ENCODE results near the gene PPP1R37. TPM values are rescaled to one million over a fixed set of nuclear protein-coding genes. Genes with fewer than 3 reads are reported as not detected.

The PPP1R37 gene
- total and polyA plus RNA-seq, 2 experiments from 2014 or later, result 14.0 to 30.8 TPM

DNA sequence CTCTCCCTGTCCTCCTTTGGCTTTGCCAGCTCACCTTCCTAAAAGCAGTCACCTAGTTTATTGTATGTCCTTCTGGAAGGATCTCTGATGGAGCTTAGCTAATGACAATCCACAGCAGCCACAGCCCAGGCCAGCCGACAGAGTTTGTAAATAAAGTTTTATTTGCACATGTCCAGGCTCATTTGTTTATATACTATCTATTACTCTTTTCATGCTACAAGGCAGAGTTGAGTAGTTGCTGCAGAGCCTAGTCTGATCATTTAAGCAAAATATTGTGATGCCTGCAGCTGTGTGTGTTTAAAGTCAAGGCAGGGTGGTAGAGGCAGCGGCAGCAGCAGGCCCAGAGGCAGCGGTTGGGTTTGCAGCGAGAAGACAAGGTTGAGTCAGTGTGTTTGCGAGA is 35.2 kb downstream of the PPP1R37 start:
- DNase-seq (ENCODE audit: low spot score), result no peak
- 89% methylated on average over 5 of the region's 5 CpGs for WGBS (ENCODE audit: low lambda C conversion rate, missing lambda C conversion rate)
- peaks cover 90% of the 10 kb centered on the region for H3K79me2 ChIP-seq
- no peaks in the 10 kb centered on the region for H3K9me2 ChIP-seq (replicated peaks; ENCODE audit: insufficient read depth)
- TF ChIP-seq, protein P1, sequence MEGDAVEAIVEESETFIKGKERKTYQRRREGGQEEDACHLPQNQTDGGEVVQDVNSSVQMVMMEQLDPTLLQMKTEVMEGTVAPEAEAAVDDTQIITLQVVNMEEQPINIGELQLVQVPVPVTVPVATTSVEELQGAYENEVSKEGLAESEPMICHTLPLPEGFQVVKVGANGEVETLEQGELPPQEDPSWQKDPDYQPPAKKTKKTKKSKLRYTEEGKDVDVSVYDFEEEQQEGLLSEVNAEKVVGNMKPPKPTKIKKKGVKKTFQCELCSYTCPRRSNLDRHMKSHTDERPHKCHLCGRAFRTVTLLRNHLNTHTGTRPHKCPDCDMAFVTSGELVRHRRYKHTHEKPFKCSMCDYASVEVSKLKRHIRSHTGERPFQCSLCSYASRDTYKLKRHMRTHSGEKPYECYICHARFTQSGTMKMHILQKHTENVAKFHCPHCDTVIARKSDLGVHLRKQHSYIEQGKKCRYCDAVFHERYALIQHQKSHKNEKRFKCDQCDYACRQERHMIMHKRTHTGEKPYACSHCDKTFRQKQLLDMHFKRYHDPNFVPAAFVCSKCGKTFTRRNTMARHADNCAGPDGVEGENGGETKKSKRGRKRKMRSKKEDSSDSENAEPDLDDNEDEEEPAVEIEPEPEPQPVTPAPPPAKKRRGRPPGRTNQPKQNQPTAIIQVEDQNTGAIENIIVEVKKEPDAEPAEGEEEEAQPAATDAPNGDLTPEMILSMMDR (IDR thresholded peaks at IDR 0.05; ENCODE audit: poor library complexity), result no peak
- no peak for TF ChIP-seq EZH2 (IDR thresholded peaks at IDR 0.05; ENCODE audit: borderline replicate concordance)
- no peak for TF ChIP-seq EZH2phosphoT487 (IDR thresholded peaks at IDR 0.05; ENCODE audit: low read depth, severe bottlenecking, unreplicated experiment)
- H3K27ac ChIP-seq, result no peak overlapping the region
- H3K4me3 ChIP-seq, result no peak overlapping the region
- peaks cover 64% of the 10 kb centered on the region for H4K20me1 ChIP-seq (ENCODE audit: insufficient read depth, poor library complexity, severe bottlenecking)
- peaks cover 2% of the 10 kb centered on the region for H3K4me1 ChIP-seq (ENCODE audit: insufficient read depth)
- no peak overlapping the region for H3K4me2 ChIP-seq
- H3K36me3 ChIP-seq (replicated peaks; ENCODE audit: insufficient read depth, low read depth), result no peaks in the 10 kb centered on the region
- H2AFZ ChIP-seq, result no peak overlapping the region
- no peaks in the 10 kb centered on the region for H3K27me3 ChIP-seq
- no peaks in the 10 kb centered on the region for H3K9me3 ChIP-seq (ENCODE audit: low read depth)

DNA sequence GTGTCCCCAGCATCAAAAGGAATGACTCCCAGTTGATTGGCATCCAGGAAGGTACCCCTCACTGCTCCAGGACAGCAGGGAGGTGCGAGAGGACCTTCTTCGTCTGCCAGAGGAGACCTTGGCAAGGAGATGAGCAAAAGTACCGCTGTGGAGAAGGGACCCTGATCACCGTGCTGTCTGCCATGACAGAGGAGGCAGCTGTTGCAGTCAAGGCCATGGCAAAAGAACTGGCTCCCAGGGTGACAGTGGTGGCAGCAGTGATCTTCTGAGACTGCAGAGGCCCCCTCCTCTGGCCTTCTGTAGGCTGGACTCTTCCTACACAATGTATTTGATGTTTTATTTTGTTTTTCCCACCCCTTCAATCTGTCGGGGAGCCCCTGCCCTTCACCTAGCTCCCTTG is 35.8 kb downstream of the PPP1R37 start:
- no peaks in the 10 kb centered on the region for H3K9me2 ChIP-seq (replicated peaks; ENCODE audit: insufficient read depth)
- no peak overlapping the region for H2AFZ ChIP-seq
- 96% methylated on average over 5 of the region's 5 CpGs for WGBS (ENCODE audit: low lambda C conversion rate, missing lambda C conversion rate)
- H3K4me3 ChIP-seq, result no peak overlapping the region
- no peaks in the 10 kb centered on the region for H3K27me3 ChIP-seq
- TF ChIP-seq EZH2 (IDR thresholded peaks at IDR 0.05; ENCODE audit: borderline replicate concordance), result no peak
- TF ChIP-seq EZH2phosphoT487 (IDR thresholded peaks at IDR 0.05; ENCODE audit: low read depth, severe bottlenecking, unreplicated experiment), result no peak
- TF ChIP-seq, protein P1 (IDR thresholded peaks at IDR 0.05; ENCODE audit: poor library complexity), result no peak
- no peak for DNase-seq (ENCODE audit: low spot score)
- no peak overlapping the region for H3K27ac ChIP-seq
- no peaks in the 10 kb centered on the region for H3K36me3 ChIP-seq (replicated peaks; ENCODE audit: insufficient read depth, low read depth)
- no peak overlapping the region for H3K4me2 ChIP-seq
- H4K20me1 ChIP-seq (ENCODE audit: insufficient read depth, poor library complexity, severe bottlenecking), result peaks cover 59% of the 10 kb centered on the region
- no peaks in the 10 kb centered on the region for H3K4me1 ChIP-seq (ENCODE audit: insufficient read depth)
- H3K9me3 ChIP-seq (ENCODE audit: low read depth), result no peaks in the 10 kb centered on the region
- H3K79me2 ChIP-seq, result peaks cover 91% of the 10 kb centered on the region

DNA sequence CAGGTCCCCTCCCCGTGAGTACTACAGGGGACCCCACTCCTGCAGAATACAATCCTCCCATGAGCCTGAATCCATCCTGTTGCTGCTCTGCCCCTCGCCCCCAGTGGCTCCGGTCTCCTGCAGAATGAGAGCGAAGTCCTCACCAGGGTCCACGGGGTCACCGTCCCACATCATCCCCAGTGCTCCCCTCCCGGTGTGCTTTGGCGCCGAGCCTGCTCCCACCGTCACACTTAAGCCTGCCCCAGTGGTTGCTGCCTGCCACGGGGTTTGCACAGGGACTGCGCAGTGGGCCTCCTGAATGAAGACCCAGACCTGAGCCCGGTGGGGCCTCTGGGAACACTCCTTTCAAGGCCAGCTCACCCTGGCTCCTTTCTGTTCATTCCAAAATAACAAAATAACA is 37.3 kb downstream of the PPP1R37 start:
- no peak overlapping the region for H3K4me3 ChIP-seq
- H4K20me1 ChIP-seq (ENCODE audit: insufficient read depth, poor library complexity, severe bottlenecking), result peaks cover 51% of the 10 kb centered on the region
- H3K27ac ChIP-seq, result no peak overlapping the region
- WGBS (ENCODE audit: low lambda C conversion rate, missing lambda C conversion rate), result 88% methylated on average over 13 of the region's 13 CpGs
- no peaks in the 10 kb centered on the region for H3K27me3 ChIP-seq
- no peak overlapping the region for H3K4me2 ChIP-seq
- no peaks in the 10 kb centered on the region for H3K4me1 ChIP-seq (ENCODE audit: insufficient read depth)
- no peaks in the 10 kb centered on the region for H3K9me2 ChIP-seq (replicated peaks; ENCODE audit: insufficient read depth)
- no peaks in the 10 kb centered on the region for H3K9me3 ChIP-seq (ENCODE audit: low read depth)
- H2AFZ ChIP-seq, result no peak overlapping the region
- peaks cover 85% of the 10 kb centered on the region for H3K79me2 ChIP-seq
- TF ChIP-seq EZH2phosphoT487 (IDR thresholded peaks at IDR 0.05; ENCODE audit: low read depth, severe bottlenecking, unreplicated experiment) (no peak), EZH2 (IDR thresholded peaks at IDR 0.05; ENCODE audit: borderline replicate concordance) (no peak)
- TF ChIP-seq, protein P1 (IDR thresholded peaks at IDR 0.05; ENCODE audit: poor library complexity), result no peak
- DNase-seq (ENCODE audit: low spot score), result no peak
- no peaks in the 10 kb centered on the region for H3K36me3 ChIP-seq (replicated peaks; ENCODE audit: insufficient read depth, low read depth)
